ENCODE results near the gene C19orf33. TPM values are rescaled to one million over a fixed set of nuclear protein-coding genes. Genes with fewer than 3 reads are reported as not detected.
A peak's percentile ranks its signal among the peaks of the same experiment; 100 is the strongest.

Gene C19orf33
- polyA plus RNA-seq, 1 donor (not counting 4 experiments of a cell fraction or from before 2014, with no cell fraction given) = 366 TPM

DNA sequence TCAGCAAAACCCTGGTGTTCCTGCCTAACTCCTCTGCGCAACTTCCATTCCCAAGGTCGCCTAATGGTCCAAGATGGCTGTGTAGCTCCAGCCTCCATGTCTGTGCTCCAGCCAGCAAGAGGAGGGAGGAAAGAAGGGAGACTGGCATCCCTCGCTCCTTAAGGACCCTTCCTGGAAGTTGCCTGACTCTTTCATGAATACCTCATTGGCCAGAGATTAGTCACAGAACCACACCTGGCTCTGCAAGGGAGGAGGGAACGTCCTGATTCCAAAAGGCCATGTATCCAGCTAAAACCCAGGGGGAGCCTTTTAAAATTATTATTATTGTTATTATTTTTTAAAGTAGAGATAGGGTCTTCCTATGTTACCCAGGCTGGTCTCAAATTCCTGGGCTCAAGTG, 20.4 kb downstream of the C19orf33 start:
- no peaks in the 10 kb centered on the region for H3K27me3 ChIP-seq (ENCODE audit: control insufficient read depth, extremely low read depth, insufficient read depth, low read length)
- H3K4me1 ChIP-seq (ENCODE audit: control insufficient read depth, extremely low read depth, insufficient read depth, low read length) = peaks cover 29% of the 10 kb centered on the region
- H3K79me2 ChIP-seq (ENCODE audit: control insufficient read depth, insufficient read depth, low read length) = peaks cover 52% of the 10 kb centered on the region
- TF ChIP-seq EZH2 (IDR thresholded peaks at IDR 0.05; ENCODE audit: low read length) = no peak
- TF ChIP-seq, protein P1, sequence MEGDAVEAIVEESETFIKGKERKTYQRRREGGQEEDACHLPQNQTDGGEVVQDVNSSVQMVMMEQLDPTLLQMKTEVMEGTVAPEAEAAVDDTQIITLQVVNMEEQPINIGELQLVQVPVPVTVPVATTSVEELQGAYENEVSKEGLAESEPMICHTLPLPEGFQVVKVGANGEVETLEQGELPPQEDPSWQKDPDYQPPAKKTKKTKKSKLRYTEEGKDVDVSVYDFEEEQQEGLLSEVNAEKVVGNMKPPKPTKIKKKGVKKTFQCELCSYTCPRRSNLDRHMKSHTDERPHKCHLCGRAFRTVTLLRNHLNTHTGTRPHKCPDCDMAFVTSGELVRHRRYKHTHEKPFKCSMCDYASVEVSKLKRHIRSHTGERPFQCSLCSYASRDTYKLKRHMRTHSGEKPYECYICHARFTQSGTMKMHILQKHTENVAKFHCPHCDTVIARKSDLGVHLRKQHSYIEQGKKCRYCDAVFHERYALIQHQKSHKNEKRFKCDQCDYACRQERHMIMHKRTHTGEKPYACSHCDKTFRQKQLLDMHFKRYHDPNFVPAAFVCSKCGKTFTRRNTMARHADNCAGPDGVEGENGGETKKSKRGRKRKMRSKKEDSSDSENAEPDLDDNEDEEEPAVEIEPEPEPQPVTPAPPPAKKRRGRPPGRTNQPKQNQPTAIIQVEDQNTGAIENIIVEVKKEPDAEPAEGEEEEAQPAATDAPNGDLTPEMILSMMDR (optimal IDR thresholded peaks at IDR 0.05 in 1 of 3, IDR thresholded peaks at IDR 0.05 in 1 of 3, conservative IDR thresholded peaks at IDR 0.05 in 1 of 3; ENCODE audit: extremely low read depth in 1 of 3, insufficient read depth in 2 of 3, low read length in 3 of 3) = no peak
- H3K27ac ChIP-seq (ENCODE audit: control insufficient read depth, insufficient read depth, low read length) = peak overlapping the region; percentile 55
- H3K9me1 ChIP-seq (ENCODE audit: control insufficient read depth, extremely low read depth, insufficient read depth, low read length) = no peaks in the 10 kb centered on the region
- H3K9me3 ChIP-seq (ENCODE audit: control insufficient read depth, low read depth, low read length) = no peaks in the 10 kb centered on the region
- dilution Hi-C loops (cut with MboI; ENCODE audit: extremely low pct_ligation_motif_present, low sequenced_read_pairs) = no loop called here
- H3K36me3 ChIP-seq (ENCODE audit: control insufficient read depth in 2 of 2, extremely low read depth in 1 of 2, insufficient read depth in 2 of 2, low read length in 2 of 2) = peaks cover 35 to 36% of the 10 kb centered on the region in 2 experiments
- DNase-seq (ENCODE audit: low read depth, low spot score) (no peak), FAIRE-seq (peak; percentile 90)
- H4K20me1 ChIP-seq (ENCODE audit: control insufficient read depth, extremely low read depth, insufficient read depth, low read length) = peaks cover 5% of the 10 kb centered on the region
- no peak overlapping the region for H2AFZ ChIP-seq (ENCODE audit: control insufficient read depth, low read length)
- H3K4me2 ChIP-seq (ENCODE audit: control insufficient read depth, extremely low read depth, insufficient read depth, low read depth, low read length) = peak overlapping the region; percentile 24
- H3K9ac ChIP-seq (ENCODE audit: control insufficient read depth, extremely low read depth, insufficient read depth, low read length) = no peak overlapping the region
- H3K4me3 ChIP-seq (ENCODE audit: control insufficient read depth in 2 of 3, extremely low read depth in 1 of 3, insufficient read depth in 2 of 3, low read depth in 1 of 3, low read length in 3 of 3) = no peak overlapping the region

DNA sequence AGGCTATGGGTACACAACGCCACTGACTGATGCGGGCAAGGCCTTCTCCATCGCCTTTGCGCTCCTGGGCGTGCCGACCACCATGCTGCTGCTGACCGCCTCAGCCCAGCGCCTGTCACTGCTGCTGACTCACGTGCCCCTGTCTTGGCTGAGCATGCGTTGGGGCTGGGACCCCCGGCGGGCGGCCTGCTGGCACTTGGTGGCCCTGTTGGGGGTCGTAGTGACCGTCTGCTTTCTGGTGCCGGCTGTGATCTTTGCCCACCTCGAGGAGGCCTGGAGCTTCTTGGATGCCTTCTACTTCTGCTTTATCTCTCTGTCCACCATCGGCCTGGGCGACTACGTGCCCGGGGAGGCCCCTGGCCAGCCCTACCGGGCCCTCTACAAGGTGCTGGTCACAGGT, 22.5 kb downstream of the C19orf33 start:
- Histone ChIP-seq H3K79me2 (ENCODE audit: control insufficient read depth, insufficient read depth, low read length) (peaks cover 32% of the 10 kb centered on the region), H3K9me3 (ENCODE audit: control insufficient read depth, low read depth, low read length) (no peaks in the 10 kb centered on the region), H3K27ac (ENCODE audit: control insufficient read depth, insufficient read depth, low read length) (no peak overlapping the region), H3K36me3 (ENCODE audit: control insufficient read depth in 2 of 2, extremely low read depth in 1 of 2, insufficient read depth in 2 of 2, low read length in 2 of 2) (peaks cover 39 to 45% of the 10 kb centered on the region in 2 experiments), H3K9ac (ENCODE audit: control insufficient read depth, extremely low read depth, insufficient read depth, low read length) (no peak overlapping the region), H3K4me1 (ENCODE audit: control insufficient read depth, extremely low read depth, insufficient read depth, low read length) (peaks cover 20% of the 10 kb centered on the region), H2AFZ (ENCODE audit: control insufficient read depth, low read length) (no peak overlapping the region), H4K20me1 (ENCODE audit: control insufficient read depth, extremely low read depth, insufficient read depth, low read length) (peaks cover 5% of the 10 kb centered on the region), H3K9me1 (ENCODE audit: control insufficient read depth, extremely low read depth, insufficient read depth, low read length) (no peaks in the 10 kb centered on the region), H3K27me3 (ENCODE audit: control insufficient read depth, extremely low read depth, insufficient read depth, low read length) (no peaks in the 10 kb centered on the region), H3K4me2 (ENCODE audit: control insufficient read depth, extremely low read depth, insufficient read depth, low read depth, low read length) (no peak overlapping the region), H3K4me3 (ENCODE audit: control insufficient read depth in 2 of 3, extremely low read depth in 1 of 3, insufficient read depth in 2 of 3, low read depth in 1 of 3, low read length in 3 of 3) (no peak overlapping the region)
- DNase-seq (ENCODE audit: low read depth, low spot score) (no peak), FAIRE-seq (no peak)
- dilution Hi-C loops (cut with MboI; ENCODE audit: extremely low pct_ligation_motif_present, low sequenced_read_pairs) = no loop called here
- TF ChIP-seq, protein P1 (optimal IDR thresholded peaks at IDR 0.05 in 1 of 3, IDR thresholded peaks at IDR 0.05 in 1 of 3, conservative IDR thresholded peaks at IDR 0.05 in 1 of 3; ENCODE audit: extremely low read depth in 1 of 3, insufficient read depth in 2 of 3, low read length in 3 of 3) = no peak
- TF ChIP-seq EZH2 (IDR thresholded peaks at IDR 0.05; ENCODE audit: low read length) = no peak

All from keratinocyte (primary cell).